Keratinocyte (primary cell): ENCODE measurements around the gene ANXA8.
"Not testable (repeated sequence)": the region's sequence is repeated elsewhere in the genome, so short reads cannot be mapped to it uniquely, and the experiment has no call there.

ENCODE experiments used
- CTCF ChIP-seq, 3 experiments: IDR thresholded peaks in 1 of 3; conservative IDR thresholded peaks in 1 of 3; optimal IDR thresholded peaks in 1 of 3; 2 replicates in 2 of 3; 3 replicates in 1 of 3; pipeline versions ENCODE3 to v1.5.1; 2011; ENCODE audit warnings: low read length in 3 of 3, mild to moderate bottlenecking in 3 of 3, moderate library complexity in 2 of 3, control low read depth in 1 of 3, inconsistent platforms in 1 of 3; ENCODE audit not compliant: insufficient read depth in 2 of 3; ENCODE audit errors: extremely low read depth in 1 of 3
- EZH2 ChIP-seq: IDR thresholded peaks from one replicate; pipeline ENCODE4 v1.6.1; 2012; ENCODE audit warnings: inconsistent platforms, mild to moderate bottlenecking, low read length, moderate library complexity

- TF ChIP-seq CTCF (optimal IDR thresholded peaks at IDR 0.05 in 1 of 3, IDR thresholded peaks at IDR 0.05 in 1 of 3, conservative IDR thresholded peaks at IDR 0.05 in 1 of 3; ENCODE audit: extremely low read depth in 1 of 3, insufficient read depth in 2 of 3, low read length in 3 of 3); EZH2: not testable (repeated sequence)
Measured at GRCh38 chr10:47468731-47469528, 15.0 kb downstream of the ANXA8 start.
